Right lobe of liver (tissue), 4 donors: ENCODE measurements around the gene CD58.

Experiments
- CTCF ChIP-seq, 4 donors: fragments of 200-600 bp in 3 of 4; fragments of 450-650 bp in 1 of 4; IDR thresholded peaks; one replicate each; pipeline versions ENCODE4 v1.5.1 to v1.8.0; 2016 to 2022; ENCODE audit warnings: antibody characterized with exemption in 4 of 4, mild to moderate bottlenecking in 2 of 4
- POLR2A ChIP-seq: fragments of 450-650 bp; IDR thresholded peaks from one replicate; pipeline ENCODE4 v1.6.1; 2017; ENCODE audit warnings: antibody characterized with exemption, mild to moderate bottlenecking
- donor health status: DM: no; HTN: no; CAD: no.
- donor health status: DM: no; HTN: no; CAD: no.
- donor health status: DM: no; HTN: yes; CAD: no.

DNA sequence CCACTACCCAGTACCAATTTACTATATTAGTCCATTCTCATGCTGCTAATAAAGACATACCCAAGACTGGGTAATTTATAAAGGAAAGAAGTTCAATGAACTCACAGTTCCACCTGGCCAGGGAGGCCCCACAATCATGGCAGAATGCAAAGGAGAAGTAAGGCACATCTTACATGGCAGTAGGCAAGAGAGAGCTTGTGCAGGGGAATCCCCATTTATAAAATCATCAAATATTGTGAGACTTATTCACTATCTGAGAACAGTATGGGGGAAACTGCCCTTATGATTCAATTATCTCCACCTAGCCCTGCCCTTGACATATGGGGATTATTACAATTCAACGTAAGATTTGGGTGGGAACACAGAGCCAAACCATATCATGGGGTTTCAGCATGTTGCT is 6.4 kb downstream of the CD58 start:
- TF ChIP-seq CTCF (IDR thresholded peaks at IDR 0.05) = no peak
- TF ChIP-seq POLR2A = no peak
